ENCODE results near the gene TYW5.

GRCh38 chr2:199903111-199903510 is 52.2 kb downstream of the TYW5 start:
- TF ChIP-seq, protein P1, sequence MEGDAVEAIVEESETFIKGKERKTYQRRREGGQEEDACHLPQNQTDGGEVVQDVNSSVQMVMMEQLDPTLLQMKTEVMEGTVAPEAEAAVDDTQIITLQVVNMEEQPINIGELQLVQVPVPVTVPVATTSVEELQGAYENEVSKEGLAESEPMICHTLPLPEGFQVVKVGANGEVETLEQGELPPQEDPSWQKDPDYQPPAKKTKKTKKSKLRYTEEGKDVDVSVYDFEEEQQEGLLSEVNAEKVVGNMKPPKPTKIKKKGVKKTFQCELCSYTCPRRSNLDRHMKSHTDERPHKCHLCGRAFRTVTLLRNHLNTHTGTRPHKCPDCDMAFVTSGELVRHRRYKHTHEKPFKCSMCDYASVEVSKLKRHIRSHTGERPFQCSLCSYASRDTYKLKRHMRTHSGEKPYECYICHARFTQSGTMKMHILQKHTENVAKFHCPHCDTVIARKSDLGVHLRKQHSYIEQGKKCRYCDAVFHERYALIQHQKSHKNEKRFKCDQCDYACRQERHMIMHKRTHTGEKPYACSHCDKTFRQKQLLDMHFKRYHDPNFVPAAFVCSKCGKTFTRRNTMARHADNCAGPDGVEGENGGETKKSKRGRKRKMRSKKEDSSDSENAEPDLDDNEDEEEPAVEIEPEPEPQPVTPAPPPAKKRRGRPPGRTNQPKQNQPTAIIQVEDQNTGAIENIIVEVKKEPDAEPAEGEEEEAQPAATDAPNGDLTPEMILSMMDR (IDR thresholded peaks at IDR 0.05) = no peak
- no peak for TF ChIP-seq POLR2A (IDR thresholded peaks at IDR 0.05)

Measured in tibial nerve (tissue), 3 donors.